GM10847 (cell line): ENCODE results near the gene GLRA2.

Experiments
- POLR2A ChIP-seq: IDR thresholded peaks from 2 replicates; pipeline ENCODE4 v1.6.1; 2011; ENCODE audit not compliant: insufficient read length; ENCODE audit errors: extremely low read depth

Gene GLRA2

GRCh38 chrX:14529290-14529989 lies at the start of gene GLRA2:
Gene GLRA2, plus strand, starts transcription at chrX:14529536. Its CDS starts 522 bp downstream, at chrX:14530058.
- no peak for TF ChIP-seq POLR2A

DNA sequence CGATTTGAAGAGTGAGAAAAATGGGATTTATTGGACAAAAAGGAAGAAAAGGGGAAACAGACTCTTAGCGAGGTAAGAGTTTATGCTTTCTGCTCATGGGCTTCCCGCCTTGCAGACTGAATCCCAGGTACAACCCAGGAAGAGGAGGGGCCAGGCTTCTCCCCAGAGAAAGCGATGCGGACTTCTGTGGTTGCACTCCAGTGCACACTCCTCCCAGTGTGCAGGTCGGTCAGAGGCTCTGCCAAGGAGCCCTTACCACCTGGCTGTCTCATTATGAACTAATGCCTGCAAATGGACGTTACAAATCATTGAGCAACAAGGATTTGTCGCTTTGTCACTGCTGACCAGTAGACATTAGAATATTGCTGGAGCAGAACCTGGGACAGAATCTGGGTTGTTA lies 39.9 kb upstream of the GLRA2 start:
- no peak for TF ChIP-seq POLR2A

DNA sequence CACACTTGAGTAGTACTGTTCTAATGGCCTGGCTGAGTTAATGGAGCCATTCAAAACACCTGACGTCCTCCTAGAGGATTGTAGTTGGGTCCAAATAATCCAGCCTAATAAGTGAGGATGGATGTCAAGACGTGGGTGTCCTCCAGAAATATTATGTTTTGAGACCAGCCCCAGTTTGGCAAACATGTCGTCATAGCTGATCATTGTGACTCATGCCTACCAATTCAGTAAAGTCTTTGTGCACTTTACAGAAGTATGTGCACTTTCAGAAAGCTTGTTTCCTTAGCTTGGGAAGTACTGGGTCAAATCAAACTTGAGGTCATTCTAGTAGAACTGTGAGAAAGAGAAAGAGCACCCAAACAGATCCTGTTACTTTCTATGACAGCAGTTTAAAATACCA lies 37.6 kb upstream of the GLRA2 start:
- TF ChIP-seq POLR2A, result no peak

DNA sequence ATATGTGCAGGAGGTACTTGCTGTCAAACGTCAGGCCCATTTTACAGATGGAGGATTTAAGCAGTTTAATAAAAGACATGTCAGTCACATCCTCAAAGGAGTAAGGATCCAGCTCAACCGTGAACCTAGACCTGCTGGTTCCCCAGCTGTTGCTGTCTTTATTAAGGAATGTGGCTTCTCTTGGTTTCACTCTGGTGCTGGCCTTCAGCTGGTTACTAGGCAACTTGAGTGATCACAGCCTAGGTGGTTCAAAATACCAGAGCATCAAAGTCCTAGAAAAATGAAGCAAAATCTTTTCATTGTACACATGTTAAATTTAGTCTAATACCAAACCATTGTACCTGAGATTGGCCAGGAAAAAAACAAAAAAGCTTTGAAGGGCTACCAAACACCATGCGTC lies 32.7 kb upstream of the GLRA2 start:
- TF ChIP-seq POLR2A, result no peak

GRCh38 chrX:14497184-14497666 lies 32.1 kb upstream of the GLRA2 start:
- no peak for TF ChIP-seq POLR2A

DNA sequence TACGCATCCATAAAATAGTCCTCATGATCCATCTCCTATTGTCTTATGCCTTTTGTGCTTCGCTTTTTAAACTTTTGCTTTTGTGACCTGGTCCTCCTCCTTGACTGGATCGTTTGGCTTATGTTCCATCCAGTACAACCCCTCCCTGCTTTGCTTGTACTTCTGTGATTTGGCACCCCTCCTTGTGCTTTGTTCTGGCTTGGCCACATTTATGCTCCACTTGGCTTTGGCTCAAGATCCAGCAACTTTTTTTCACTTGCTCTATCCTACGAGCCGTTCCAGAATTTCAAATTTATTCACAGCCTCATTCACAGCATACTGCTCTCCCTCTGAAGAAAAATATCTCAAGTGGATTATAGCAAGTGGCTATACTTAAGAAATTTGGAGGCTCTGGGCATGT lies 28.0 kb upstream of the GLRA2 start:
- no peak for TF ChIP-seq POLR2A

GRCh38 chrX:14504960-14505538 lies 24.3 kb upstream of the GLRA2 start:
- TF ChIP-seq POLR2A, result no peak

DNA sequence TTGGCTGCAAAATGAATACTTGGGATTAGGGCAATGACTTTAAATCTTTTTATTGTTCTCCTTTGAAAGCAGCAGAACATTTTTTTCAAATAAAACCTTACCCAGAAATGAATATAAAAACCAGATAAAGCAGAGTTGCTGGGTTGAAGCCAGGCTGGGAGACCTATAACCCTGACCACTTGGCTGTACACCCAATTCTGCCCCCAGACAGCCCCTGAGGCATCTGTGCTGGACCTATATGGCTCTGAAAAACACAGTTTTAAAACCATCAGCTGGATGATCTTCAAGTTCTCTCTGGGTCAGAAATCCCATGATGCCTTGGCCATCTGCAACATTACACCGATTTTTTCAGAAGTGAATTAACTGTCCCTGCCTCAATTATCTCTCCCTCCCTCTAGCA lies 23.7 kb upstream of the GLRA2 start:
- TF ChIP-seq POLR2A, result no peak

DNA sequence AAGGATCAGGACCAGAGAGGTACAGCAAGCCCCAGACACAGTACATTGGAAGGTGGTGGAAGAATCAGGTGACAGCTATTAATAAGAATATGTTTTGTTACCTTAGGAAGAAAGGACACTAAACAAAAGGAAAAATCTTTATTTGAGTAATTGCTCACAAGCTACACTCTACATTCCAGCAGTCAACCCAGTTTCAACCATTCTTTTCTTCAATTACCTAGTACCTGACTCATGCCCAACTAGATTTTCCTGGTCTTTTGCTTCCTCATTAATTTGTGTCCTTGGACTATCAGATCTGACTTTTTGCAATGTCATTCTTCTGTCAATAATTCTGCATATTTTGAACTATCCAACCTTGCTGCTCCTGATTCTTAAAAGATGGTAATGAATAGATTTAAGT lies 22.5 kb upstream of the GLRA2 start:
- no peak for TF ChIP-seq POLR2A

DNA sequence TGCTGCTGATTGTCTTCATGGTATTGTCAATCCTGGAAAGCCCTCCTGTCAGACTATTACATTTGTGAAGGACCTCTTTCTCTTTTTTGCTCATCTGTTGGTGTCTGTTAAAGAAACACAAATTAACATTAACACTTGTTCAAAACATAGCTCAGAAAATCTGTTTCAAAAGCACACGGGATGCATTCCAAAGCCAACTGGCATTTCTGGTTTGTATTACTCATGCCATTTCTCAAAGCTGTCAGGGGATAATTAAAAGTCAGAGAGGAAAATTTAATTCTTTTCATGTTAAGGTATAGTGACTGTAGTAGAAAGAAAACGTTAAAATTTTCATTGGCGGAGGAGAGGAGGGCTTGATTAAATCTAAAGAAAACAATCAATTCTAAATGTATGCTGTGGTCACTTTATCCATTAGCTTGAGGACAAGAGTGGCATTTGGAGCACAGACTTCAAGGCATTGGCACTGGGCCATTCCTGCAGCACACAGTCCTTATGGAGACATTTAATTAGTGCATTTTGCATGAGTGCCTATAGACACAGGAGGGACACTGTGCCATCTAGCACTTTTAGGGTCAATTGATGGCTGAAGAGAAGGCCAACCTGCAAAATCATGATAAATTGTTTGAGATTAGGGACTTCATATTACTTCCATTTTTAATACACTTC lies 21.2 kb upstream of the GLRA2 start:
- no peak for TF ChIP-seq POLR2A

DNA sequence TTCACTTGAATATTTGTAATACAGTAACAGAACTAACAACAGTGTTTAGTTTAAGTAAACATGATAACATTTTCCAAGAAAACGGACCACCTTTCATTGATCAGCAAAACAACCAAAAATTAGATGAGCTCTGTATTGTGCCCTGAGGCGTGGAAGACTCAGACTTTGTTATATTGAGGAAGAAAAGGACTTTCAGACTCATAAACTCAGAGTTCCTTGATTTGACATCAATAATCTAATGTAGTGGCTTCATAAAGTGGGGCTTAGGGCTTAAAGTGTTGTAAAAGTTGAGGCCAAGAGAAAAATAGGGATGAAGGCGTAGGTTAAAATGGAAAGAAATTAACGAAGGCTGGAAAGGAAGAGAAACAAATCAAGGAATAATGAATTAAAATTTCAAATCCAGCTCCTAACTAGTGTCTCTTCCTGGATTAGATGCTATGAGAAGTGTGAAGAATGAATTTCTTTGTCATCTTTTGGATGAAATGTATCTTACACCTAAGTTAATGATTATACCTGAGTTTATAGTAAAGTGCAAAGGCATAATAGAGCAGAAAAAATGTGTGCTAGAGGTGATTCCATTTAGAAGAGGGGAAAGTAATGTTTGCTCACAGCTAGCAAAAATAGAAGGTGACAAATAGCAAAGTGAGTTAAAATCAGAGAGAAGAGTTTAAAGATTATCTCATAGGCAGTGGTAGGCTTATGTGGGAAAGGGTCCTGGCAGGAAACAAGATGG lies 19.8 kb upstream of the GLRA2 start:
- no peak for TF ChIP-seq POLR2A

DNA sequence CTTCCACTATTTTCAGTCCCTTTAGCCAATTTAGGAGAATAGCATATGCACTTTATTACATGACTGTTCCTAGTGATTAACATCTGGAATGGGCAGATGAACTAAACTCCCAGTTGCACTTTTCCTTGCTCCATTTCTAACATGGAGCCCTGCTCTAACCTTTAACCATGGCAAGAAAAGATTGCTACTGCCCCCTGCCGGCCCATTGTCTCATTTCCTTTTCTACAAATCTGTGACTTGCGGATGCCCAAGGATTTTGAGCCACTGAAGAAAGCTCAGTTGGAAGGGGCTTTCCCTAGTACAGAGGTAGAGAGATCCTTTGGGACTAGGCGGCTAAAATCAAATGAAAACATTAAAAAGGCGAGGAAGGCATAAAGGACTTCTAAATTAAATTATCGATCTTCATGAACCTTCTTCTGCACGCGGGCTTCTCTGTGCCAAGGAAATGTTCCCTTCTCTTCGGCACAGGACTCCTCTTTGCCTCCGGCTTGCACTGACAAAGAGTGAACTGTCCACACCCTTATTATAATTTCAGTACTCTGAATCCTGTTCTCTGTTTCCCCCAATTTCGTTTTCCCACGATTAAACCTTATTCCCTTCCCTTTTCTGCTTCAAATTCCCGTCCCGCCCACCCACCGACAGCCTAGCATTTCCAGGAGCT lies 577 bp upstream of the GLRA2 start:
- no peak for TF ChIP-seq POLR2A

DNA sequence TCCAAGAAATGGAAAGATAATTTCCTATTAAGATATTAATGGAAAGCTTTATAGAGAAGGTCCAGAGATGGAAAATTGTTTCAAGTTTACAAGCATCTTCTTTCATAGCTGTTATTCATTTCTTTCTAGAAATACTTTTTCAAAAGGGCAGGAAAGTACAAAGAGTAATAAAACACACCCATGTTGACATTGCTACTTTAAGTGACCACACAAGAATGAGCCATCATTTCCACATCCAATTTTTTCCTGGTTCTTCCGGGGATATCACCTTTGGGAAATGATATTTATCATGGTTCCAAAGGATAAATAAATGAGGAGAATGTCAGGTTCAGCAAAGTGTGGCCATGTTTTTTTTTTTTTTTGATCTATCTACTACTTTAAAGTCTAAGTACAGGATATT lies 4.5 kb downstream of the GLRA2 start:
- no peak for TF ChIP-seq POLR2A

DNA sequence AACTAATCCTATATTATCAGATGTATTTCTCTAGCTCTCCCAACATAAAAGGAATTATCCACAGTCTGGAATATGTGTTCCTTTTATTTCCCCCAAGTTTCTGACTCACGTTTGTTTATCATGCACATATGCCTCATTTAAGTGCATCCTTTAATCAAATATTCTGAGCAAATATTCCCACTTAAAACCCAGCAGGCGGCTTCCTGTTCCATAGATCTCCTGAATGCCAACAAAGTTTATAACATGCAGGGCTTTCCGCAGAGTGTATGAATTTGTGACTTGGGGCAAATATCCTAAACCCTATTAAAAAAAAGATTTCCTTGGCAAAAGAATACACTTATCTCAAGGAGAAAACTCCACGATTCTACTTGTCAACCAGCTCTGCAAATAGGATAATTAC lies 16.9 kb downstream of the GLRA2 start:
- TF ChIP-seq POLR2A, result no peak

- no peak for TF ChIP-seq POLR2A
Measured at GRCh38 chrX:14554131-14554715, 24.9 kb downstream of the GLRA2 start.
